Astrocyte (in vitro differentiated cells and primary cell): ENCODE measurements around the gene SMC1B.

Source experiments
- CTCF ChIP-seq: IDR thresholded peaks from 2 replicates; pipeline ENCODE4 v1.5.1; 2011; ENCODE audit warnings: low read depth, mild to moderate bottlenecking, inconsistent platforms, low read length, moderate library complexity; ENCODE audit not compliant: insufficient read depth
- EZH2 ChIP-seq: IDR thresholded peaks from 2 replicates; pipeline ENCODE4 v1.6.1; 2012; ENCODE audit warnings: mild to moderate bottlenecking, low read length, inconsistent platforms; ENCODE audit not compliant: insufficient read depth

- no peak for TF ChIP-seq EZH2
- TF ChIP-seq CTCF, result no peak
Observed at GRCh38 chr22:45298934-45299505, 114.4 kb downstream of the SMC1B start.
